Stimulated activated CD4-positive, alpha-beta T cell treated with anti-CD3 and anti-CD28 coated beads, TNF-alpha, amount 100 ng/mL, for 1 hour (primary cell): Measurements from ENCODE around the gene MYT1.

Source experiments
- DNase-seq, 3 donors: peaks; one replicate each; pipeline ENCODE4 v3.0.0-alpha.2; 2020; ENCODE audit warnings: low read depth in 3 of 3, low spot score in 1 of 3

Gene MYT1

GRCh38 chr20:64153861-64154589 lies 10.2 kb upstream of the MYT1 start:
- no peak for DNase-seq

- DNase-seq = no peak
Observed at GRCh38 chr20:64154590-64155257, 9.5 kb upstream of the MYT1 start.

DNA sequence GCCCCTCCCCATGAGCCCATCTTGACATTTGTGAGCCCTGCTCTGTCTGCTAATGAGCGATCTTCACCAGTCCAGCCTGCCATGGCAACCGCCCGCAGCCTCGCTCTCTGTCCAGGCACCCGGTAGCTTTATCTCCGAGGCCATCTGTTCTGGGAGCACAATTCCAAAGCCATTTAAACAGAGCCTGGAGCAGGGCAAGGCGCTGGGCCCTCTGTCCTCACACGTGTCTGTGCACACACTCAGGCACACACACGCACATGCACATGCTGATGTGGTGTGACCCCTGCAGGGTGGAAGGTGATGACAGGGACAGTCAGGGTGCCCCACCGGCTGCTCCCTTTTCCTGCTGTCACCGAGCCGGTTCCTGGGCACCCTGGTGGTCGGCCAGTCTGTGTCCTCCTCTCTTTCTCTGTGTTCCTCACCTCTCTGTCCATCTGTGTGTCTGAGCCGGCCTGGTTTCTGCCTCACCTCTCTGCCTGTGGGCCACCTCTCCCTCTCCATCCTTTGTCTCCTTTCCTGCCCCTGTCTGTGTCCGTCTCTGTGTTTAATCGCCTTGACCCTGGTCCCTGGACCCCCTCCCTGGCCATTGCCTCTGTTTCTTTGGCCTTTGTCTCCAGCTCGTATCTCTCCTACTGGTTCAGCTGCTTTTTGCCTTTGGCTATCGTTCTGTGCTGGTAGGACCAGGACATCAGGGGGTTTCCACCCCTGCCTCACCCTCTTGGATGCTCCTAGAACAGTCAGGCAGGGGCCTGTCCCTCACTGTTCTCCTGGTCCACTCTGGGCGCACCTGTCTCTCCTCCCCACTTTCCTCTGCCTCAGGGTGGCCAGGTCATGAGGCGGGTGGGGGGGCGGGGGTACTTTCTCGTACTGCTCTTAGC lies 8.8 kb upstream of the MYT1 start:
- DNase-seq = no peak

- no peak for DNase-seq
Observed at GRCh38 chr20:64156136-64156885, 7.9 kb upstream of the MYT1 start.

DNA sequence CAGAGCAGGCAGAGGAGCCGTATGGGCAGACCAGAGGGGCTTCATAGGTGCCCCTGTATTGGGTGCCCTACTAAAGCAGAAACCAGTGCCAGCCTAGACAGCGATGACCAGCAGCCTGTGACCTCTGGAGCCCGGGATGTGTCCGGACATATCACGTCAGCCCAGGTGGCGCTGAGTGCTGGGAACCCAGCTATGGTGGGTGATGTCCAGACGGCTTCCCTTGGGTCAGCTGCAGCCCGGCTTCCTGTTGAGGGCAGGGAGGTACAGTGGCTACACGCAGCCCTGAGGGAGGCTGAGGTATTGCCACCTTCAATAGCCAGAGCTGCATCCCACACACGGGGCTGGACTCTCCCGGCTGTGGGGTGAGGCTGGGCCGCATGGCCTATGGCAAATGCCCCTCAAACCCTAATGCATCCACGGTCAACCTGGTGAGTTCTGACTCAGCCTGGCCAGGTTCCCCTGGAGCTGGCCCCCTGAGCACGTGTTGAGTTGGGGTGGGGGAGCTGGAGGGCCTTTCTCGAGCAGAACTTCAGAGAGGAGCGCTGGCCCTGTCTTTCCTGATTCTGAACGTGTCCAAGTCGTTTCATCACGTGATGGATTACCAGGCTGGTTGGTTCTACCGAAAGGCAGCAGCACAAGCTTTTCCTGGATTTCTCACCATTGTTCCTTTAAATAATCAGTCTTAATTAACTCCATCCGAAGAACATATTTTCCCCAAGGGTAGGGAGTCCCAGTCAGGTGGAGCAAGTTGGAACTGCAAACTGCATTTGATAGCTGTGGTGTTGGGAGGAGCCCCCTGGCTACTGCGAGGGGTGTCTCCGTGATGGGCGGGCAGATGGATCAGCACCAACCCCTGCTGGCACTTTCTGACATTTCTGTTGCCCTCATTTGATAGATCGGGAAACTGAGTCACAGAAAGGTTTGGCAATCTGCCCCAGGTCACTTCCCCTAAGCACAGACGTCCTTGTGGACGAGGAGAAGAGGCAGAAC lies 7.1 kb upstream of the MYT1 start:
- no peak for DNase-seq

DNA sequence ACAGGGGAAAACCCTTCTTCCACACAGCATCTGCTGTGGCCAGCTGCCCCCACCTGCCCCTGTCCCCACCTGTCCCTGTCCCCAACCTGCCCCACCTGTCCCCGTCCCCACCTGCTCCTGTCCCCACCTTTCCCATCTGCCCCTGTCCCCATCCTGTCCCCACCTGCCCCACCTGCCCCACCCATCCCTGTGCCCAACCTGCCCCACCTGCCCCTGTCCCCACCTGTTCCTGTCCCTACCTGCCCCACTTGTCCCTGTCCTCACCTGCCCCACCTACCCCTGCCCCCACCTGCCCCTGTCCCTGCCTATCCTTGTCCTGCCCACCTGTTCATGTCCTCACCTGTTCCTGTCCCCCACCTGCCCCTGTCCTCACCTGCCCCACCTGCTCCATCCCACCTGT lies 6.4 kb upstream of the MYT1 start:
- DNase-seq = no peak

GRCh38 chr20:64158346-64159285 lies 5.6 kb upstream of the MYT1 start:
- no peak for DNase-seq

- DNase-seq = no peak
Observed at GRCh38 chr20:64159286-64159680, 5.0 kb upstream of the MYT1 start.

- DNase-seq = no peak
Observed at GRCh38 chr20:64159711-64160110, 4.5 kb upstream of the MYT1 start.

DNA sequence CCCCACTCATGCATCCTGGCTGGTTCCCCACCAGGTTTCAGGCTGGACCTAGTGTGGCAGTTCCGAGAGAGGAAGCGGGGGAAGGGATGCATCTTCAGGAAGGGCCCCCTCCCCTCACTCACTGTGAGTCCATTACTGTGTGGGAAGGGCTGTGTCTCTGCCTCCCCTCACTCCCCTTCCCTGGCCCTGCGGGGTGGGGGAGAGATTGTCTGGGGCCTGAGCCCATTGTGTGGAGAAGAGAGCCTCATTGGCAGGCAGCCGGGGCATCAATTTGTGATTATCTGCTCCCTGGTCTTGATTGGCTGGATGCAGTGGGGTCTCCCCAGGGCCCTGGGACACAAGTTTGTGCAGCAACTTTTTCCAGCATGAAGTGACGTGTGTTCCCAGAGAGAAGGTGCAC lies 4.1 kb upstream of the MYT1 start:
- DNase-seq = no peak

DNA sequence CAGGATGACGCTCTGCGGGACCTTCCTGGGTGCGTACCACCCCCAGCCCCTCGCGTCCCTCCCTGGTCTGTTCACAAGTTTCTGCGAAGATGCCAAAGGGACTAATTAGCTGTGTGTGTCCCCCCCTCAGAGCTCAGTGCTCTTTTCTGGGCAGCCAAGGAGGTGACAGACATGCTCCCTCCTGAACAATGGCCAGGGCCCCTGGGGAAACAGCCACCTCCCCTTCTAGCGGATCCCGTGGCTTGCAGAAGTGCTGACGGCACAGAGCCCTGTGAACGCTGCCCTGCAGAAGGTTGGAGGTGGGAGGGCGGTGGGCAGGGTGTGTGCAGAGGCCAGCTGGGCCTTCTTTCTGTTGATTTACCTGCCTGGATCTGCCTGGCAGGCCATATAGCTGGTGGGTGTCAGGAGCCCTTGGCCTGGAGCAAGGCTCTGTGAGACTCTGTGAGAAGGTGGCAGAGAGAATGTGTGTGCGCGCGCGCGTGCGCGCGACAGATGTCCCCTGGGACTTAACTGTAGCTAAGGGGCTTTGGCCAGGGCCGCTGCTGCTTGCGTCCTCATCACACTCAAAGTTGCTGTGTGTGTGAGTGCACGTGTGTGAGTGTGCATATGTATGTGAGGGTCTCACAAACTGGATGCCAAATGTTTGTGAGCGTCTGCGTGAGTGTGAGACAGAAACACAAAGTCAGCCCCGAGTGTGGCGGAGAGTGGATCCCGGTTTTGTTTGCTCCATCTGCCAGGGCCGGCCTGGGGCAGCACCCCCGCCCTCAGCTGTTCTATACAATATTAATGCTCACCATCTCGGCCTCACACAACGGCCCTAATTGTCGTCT lies 3.5 kb upstream of the MYT1 start:
- DNase-seq = no peak

GRCh38 chr20:64161356-64162238 lies 2.7 kb upstream of the MYT1 start:
- no peak for DNase-seq

DNA sequence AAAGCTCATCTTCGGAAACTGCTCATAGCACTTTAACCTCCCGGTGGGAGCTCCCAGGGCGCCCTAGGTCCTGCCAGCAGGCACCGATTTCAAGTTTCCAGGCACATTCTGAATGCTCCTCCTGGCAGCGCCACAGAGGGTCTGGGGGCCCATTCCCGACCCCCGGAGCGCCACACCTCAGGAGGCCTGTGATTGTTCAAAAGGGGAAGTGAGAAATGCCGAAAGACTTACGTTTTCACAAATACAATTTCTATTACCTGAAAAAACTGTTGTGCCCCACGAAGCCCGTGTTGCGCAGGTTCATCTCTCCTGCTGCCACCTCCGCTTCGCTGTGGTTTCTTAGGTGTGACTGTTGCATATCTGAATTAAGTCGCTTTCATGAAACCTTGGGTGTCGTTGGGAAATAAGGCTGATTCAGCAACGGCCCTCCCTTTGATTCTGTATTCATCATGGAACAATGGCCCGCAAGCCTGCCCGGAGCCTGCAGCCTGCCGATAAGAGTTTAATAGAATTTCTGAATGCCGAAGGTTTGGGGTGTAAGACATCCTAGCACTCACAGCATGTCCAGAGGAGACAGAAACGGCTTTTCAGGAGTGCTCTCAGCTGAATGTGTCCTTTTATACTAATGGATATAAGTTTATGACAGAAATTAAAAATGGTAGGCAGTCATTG lies 1.9 kb upstream of the MYT1 start:
- no peak for DNase-seq

DNA sequence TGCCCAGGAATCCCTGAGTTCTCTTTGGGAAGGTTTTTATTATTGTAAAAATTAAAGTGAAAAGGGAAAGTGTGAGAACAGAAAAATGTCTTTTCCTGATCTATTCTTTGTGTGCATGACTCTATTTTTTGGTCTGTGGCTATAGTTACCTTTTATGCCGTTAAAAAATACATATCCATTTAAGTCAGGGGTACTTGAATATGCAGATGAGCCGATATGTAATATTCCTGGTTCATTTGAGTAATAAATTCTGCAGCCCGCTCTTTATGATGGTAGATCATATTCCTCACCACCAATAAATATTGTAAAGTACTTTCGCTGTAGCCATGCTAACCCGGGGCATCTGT lies 503 bp upstream of the MYT1 start:
- no peak for DNase-seq

GRCh38 chr20:64165866-64166600 lies 1.8 kb downstream of the MYT1 start:
- no peak for DNase-seq
